CD4-positive, CD25-positive, alpha-beta regulatory T cell (primary cell): Measurements from ENCODE around the gene CACNA2D1. TPM values are rescaled to one million over a fixed set of nuclear protein-coding genes. Genes with fewer than 3 reads are reported as not detected.

Source experiments
- ATAC-seq, 2 donors: fragments of 150-1000 bp; cut with Tn5 transposase; one replicate each; pipeline ENCODE4 v1.10.0; 2021; ENCODE audit warnings: low read depth in 2 of 2, moderate number of reproducible peaks in 2 of 2, moderate library complexity in 1 of 2
- DNase-seq, 3 donors: peaks; one replicate each; pipeline versions ENCODE4 v3.0.0 to v3.0.0-alpha.2; 2012 to 2022; ENCODE audit warnings: mixed read lengths in 1 of 3
- H3K27ac ChIP-seq: one replicate; pipeline ENCODE4 v1.7.0; 2013; ENCODE audit warnings: mild to moderate bottlenecking, low read length; ENCODE audit not compliant: insufficient read depth, poor library complexity, severe bottlenecking
- H3K27me3 ChIP-seq: one replicate; pipeline ENCODE4 v1.7.0; 2013; ENCODE audit warnings: low read length; ENCODE audit not compliant: control insufficient read depth, insufficient read depth
- H3K36me3 ChIP-seq: one replicate; pipeline ENCODE4 v1.7.0; 2013; ENCODE audit warnings: mild to moderate bottlenecking, low read length, moderate library complexity; ENCODE audit not compliant: control insufficient read depth, insufficient read depth
- H3K4me1 ChIP-seq: 2 replicates; pipeline ENCODE4 v1.7.0; 2013; ENCODE audit warnings: mild to moderate bottlenecking, low read length; ENCODE audit not compliant: insufficient read depth, control insufficient read depth, poor library complexity, severe bottlenecking
- H3K4me3 ChIP-seq: one replicate; pipeline ENCODE4 v1.7.0; 2013; ENCODE audit warnings: low read depth, mild to moderate bottlenecking, low read length, moderate library complexity
- H3K9me3 ChIP-seq, 2 experiments: 1 replicate in 1 of 2; 2 replicates in 1 of 2; pipeline ENCODE4 v1.7.0; 2013; ENCODE audit warnings: low read length in 2 of 2, mild to moderate bottlenecking in 1 of 2, moderate library complexity in 1 of 2; ENCODE audit not compliant: control insufficient read depth in 2 of 2
- H3K27ac Mint-ChIP-seq, 3 donors: one replicate each; pipeline ENCODE4 v1.8.0; 2020 to 2022; ENCODE audit warnings: mild to moderate bottlenecking in 3 of 3, mixed read lengths in 3 of 3, moderate library complexity in 2 of 3
- H3K27me3 Mint-ChIP-seq: one replicate; pipeline ENCODE4 v1.8.0; 2022; ENCODE audit warnings: mild to moderate bottlenecking, mixed read lengths
- H3K36me3 Mint-ChIP-seq: one replicate; pipeline ENCODE4 v1.8.0; 2020; ENCODE audit warnings: mixed read lengths
- H3K4me1 Mint-ChIP-seq, 4 donors: one replicate each; pipeline ENCODE4 v1.8.0; 2020 to 2022; ENCODE audit warnings: mixed read lengths in 4 of 4, mild to moderate bottlenecking in 1 of 4
- H3K4me3 Mint-ChIP-seq, 4 donors: one replicate each; pipeline ENCODE4 v1.8.0; 2020 to 2022; ENCODE audit warnings: mild to moderate bottlenecking in 4 of 4, mixed read lengths in 4 of 4, moderate library complexity in 3 of 4
- H3K9me3 Mint-ChIP-seq, 7 donors: one replicate each; pipeline ENCODE4 v1.8.0; 2020 to 2022; ENCODE audit warnings: mixed read lengths in 7 of 7, mild to moderate bottlenecking in 3 of 7, moderate library complexity in 2 of 7
- polyA plus RNA-seq, 4 donors: library from polyadenylated mRNA; unstranded; fragments of 300-500 nt; fragmentation: Illumina TruSeq; gene quantifications; one replicate each; pipeline ENCODE4 v1.2.3, GENCODE V29; 2021
- total RNA-seq: library from RNA; stranded (reverse); gene quantifications from one replicate; pipeline ENCODE4 v1.2.3, GENCODE V29; 2022

The CACNA2D1 gene
- total and polyA plus RNA-seq, 5 donors from 2014 or later = not detected

DNA sequence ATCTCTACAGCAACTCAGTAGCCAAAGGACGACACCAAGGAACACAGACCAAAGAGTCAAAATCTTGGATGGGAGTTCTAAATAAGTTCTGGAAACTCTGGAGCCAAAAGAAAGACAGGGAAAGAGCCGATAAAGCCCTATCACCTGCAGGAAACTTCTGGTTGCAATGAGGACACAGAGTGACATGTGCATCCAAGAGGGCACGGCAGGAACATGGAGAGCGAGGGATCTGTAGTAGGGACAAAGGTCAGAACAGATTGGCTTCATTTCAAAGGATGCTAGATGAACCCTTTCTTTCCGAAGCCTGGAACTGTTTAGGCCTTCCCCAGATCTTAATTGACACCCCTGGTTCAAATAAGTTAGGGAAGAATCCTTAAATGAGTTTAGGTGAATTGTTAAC, 39.5 kb downstream of the CACNA2D1 start:
- Histone ChIP-seq H3K9me3 (no peaks in the 10 kb centered on the region), H3K4me3 (no peak overlapping the region), H3K27ac (no peak overlapping the region), H3K36me3 (no peaks in the 10 kb centered on the region), H3K4me1 (no peaks in the 10 kb centered on the region), H3K27me3 (no peaks in the 10 kb centered on the region)
- no peaks in the 10 kb centered on the region for H3K27me3 Mint-ChIP-seq
- H3K4me3 Mint-ChIP-seq = no peak overlapping the region
- H3K9me3 Mint-ChIP-seq = peaks cover 0 to 24% (median 6%) of the 10 kb centered on the region in 7 donors
- no peak for ATAC-seq
- DNase-seq = no peak
- no peaks in the 10 kb centered on the region for H3K4me1 Mint-ChIP-seq
- H3K27ac Mint-ChIP-seq = no peak overlapping the region
- H3K36me3 Mint-ChIP-seq = no peaks in the 10 kb centered on the region

DNA sequence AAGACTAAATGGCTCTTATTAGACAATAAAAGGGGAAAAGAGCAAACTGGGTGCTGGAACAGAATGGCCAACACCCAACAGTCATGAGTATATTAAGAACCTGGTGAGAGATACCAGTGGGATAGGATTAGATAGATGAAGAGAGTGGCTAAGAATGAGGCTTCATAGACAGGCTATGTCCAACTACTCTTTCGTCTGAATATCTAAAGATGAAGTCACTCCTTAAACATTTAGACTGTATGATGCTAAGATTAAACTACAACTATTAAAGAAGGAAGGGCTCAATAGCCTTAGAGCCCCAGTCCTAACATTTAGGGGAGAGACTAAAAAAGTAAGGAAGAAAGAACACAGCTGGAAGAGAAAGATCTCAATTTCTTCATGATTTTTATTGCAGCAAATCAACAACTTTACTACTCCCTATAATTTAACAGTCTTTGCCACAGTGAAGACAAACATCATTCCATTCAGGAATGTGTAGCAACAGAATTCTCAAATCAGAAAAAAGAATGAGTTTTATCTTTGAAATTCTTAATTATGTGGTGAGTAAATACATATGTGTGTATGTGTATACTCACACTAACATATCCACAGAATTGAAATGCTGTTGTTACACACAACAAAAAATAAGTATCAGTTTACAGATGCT, 45.6 kb downstream of the CACNA2D1 start:
- H3K27ac Mint-ChIP-seq = no peak overlapping the region
- no peak overlapping the region for H3K4me3 Mint-ChIP-seq
- Histone ChIP-seq H3K9me3 (no peaks in the 10 kb centered on the region), H3K36me3 (no peaks in the 10 kb centered on the region), H3K27me3 (no peaks in the 10 kb centered on the region), H3K4me3 (no peak overlapping the region), H3K27ac (no peak overlapping the region), H3K4me1 (no peaks in the 10 kb centered on the region)
- ATAC-seq (no peak), DNase-seq (no peak)
- H3K27me3 Mint-ChIP-seq = no peaks in the 10 kb centered on the region
- peaks cover 0 to 19% (median 4%) of the 10 kb centered on the region in 7 donors for H3K9me3 Mint-ChIP-seq
- no peaks in the 10 kb centered on the region for H3K36me3 Mint-ChIP-seq
- H3K4me1 Mint-ChIP-seq = no peaks in the 10 kb centered on the region

DNA sequence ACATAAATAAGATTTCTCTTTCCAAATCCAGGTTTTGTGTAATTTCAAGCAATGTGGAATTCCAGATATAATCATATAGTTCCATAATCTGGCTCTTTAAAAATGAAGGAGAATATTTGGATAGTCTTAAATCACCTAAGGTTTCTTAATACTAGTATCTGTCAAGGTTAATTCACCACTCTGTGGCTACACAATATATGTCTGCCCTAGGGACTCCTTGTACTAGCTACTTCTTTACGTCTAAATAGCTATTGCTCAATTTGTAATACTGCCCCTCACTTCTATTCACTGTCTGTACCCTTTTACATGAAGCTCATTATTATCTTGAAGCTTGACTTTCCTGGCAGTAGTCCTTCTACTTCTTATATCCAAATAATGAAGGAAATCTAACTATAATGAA, 47.2 kb downstream of the CACNA2D1 start:
- Histone ChIP-seq H3K27ac (no peak overlapping the region), H3K4me1 (no peaks in the 10 kb centered on the region), H3K9me3 (no peaks in the 10 kb centered on the region), H3K36me3 (no peaks in the 10 kb centered on the region), H3K4me3 (no peak overlapping the region), H3K27me3 (no peaks in the 10 kb centered on the region)
- Mint-ChIP-seq H3K27ac (no peak overlapping the region), H3K36me3 (no peaks in the 10 kb centered on the region), H3K4me3 (no peak overlapping the region), H3K4me1 (no peaks in the 10 kb centered on the region), H3K9me3 (peaks cover 0 to 14% (median 2%) of the 10 kb centered on the region in 7 donors), H3K27me3 (no peaks in the 10 kb centered on the region)
- ATAC-seq = no peak
- DNase-seq = no peak

DNA sequence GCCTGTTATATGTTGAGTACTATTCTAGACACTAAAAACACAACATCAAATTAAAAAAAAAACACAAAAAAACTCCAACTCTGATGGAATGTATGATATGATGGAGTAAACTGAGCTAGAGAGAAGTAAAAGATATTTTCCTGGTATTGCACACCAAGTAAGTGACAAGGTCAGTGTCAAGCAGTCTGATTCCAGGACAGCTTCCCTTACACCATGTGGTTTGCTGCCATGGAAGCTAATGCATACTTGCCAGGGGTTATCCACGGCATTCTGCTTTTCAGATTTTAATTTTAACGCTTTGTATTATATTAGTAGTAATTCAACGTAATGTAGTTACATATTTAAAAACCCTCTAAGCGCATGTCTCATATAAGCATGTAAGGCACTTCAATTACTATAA, 48.4 kb downstream of the CACNA2D1 start:
- Mint-ChIP-seq H3K27ac (no peak overlapping the region), H3K4me1 (no peaks in the 10 kb centered on the region), H3K36me3 (no peaks in the 10 kb centered on the region), H3K27me3 (no peaks in the 10 kb centered on the region), H3K9me3 (peaks cover 0 to 14% (median 2%) of the 10 kb centered on the region in 7 donors), H3K4me3 (no peak overlapping the region)
- H3K27me3 ChIP-seq = no peaks in the 10 kb centered on the region
- H3K9me3 ChIP-seq = no peaks in the 10 kb centered on the region
- H3K4me3 ChIP-seq = no peak overlapping the region
- H3K27ac ChIP-seq = no peak overlapping the region
- DNase-seq (no peak), ATAC-seq (no peak)
- no peaks in the 10 kb centered on the region for H3K4me1 ChIP-seq
- no peaks in the 10 kb centered on the region for H3K36me3 ChIP-seq

DNA sequence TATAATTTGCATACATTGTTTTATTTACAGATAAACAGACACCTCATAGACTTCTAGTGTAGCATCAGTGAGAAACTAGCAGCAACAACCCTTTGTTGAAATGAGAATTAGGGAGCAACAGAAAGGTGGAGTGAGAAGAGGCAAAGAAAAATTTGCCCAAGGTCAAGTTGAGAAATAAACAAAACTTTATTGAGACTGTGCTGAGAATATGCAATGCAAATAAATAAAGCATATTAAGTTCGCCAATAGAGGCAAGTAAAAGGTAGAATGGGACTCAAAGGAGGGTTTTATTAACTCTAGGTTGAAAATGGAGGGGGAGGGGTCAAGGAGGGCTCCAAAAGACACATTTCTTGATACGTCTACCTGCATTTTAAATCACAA, 49.7 kb downstream of the CACNA2D1 start:
- Histone ChIP-seq H3K9me3 (no peaks in the 10 kb centered on the region), H3K27me3 (no peaks in the 10 kb centered on the region), H3K4me1 (no peaks in the 10 kb centered on the region), H3K4me3 (no peak overlapping the region), H3K27ac (no peak overlapping the region), H3K36me3 (no peaks in the 10 kb centered on the region)
- Mint-ChIP-seq H3K27ac (no peak overlapping the region), H3K9me3 (peaks cover 0 to 12% (median 2%) of the 10 kb centered on the region in 7 donors), H3K27me3 (no peaks in the 10 kb centered on the region), H3K4me1 (no peaks in the 10 kb centered on the region), H3K36me3 (no peaks in the 10 kb centered on the region), H3K4me3 (no peak overlapping the region)
- DNase-seq = no peak
- ATAC-seq = no peak

DNA sequence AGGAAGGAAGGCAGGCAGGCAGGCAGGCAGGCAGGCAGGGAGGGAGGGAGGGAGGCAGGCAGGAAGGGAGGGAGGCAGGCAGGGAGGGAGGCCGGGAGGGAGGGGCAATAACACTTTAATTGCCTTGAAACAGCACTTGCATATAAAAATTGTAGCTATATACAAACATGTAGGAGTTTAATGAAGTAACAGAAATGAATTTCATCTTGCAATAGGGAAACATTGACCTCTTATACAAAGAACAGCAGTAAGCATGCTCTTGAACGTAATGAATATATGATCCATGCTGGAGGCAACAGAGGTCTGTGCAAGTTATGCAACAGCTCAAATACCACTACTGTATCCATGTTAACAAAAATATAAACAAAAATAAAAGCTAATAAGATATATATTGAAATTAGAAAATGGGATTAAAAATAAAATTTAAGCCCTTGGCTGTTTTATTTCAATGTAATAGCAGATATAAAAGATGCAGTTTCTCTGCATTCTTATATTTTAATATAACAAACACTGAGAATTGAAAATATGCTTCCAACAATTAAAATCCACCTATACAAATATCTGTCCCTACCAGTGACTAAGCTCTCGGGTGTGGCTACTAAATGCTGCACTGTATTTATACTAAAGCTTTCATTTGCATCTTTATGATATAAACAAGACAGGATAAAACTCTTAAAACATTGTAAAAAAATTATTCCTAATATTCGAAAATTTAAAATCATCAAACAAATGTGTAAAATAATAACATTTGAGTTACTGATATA, 50.3 kb downstream of the CACNA2D1 start:
- Histone ChIP-seq H3K27ac (no peak overlapping the region), H3K4me3 (no peak overlapping the region), H3K36me3 (no peaks in the 10 kb centered on the region), H3K4me1 (no peaks in the 10 kb centered on the region), H3K9me3 (no peaks in the 10 kb centered on the region), H3K27me3 (no peaks in the 10 kb centered on the region)
- H3K27me3 Mint-ChIP-seq = no peaks in the 10 kb centered on the region
- H3K9me3 Mint-ChIP-seq = peaks cover 0 to 10% (median 2%) of the 10 kb centered on the region in 7 donors
- no peak overlapping the region for H3K27ac Mint-ChIP-seq
- DNase-seq (no peak), ATAC-seq (no peak)
- no peak overlapping the region for H3K4me3 Mint-ChIP-seq
- H3K36me3 Mint-ChIP-seq = no peaks in the 10 kb centered on the region
- no peaks in the 10 kb centered on the region for H3K4me1 Mint-ChIP-seq

DNA sequence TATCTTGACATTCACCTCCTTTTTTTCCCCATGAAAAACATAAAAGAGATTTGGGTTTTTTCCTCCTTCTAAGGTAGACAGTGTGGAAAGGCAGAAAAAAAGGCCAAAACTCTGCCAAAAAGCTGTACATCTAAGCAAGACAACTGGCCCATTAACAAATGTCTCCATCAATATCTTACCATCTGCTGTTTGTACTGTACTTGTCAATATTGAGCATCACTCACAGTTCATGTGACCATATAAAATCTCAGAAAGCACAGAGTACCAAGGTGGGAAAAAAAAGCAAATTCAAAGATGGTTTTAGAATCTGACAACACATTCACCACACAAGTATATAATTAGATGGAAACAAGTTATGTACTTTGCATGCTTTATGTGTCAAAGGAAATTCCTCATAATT, 52.6 kb downstream of the CACNA2D1 start:
- Mint-ChIP-seq H3K4me1 (no peaks in the 10 kb centered on the region), H3K27ac (no peak overlapping the region), H3K27me3 (no peaks in the 10 kb centered on the region), H3K9me3 (peaks cover 0 to 10% (median 2%) of the 10 kb centered on the region in 7 donors), H3K4me3 (no peak overlapping the region), H3K36me3 (no peaks in the 10 kb centered on the region)
- Histone ChIP-seq H3K36me3 (no peaks in the 10 kb centered on the region), H3K4me1 (no peaks in the 10 kb centered on the region), H3K27ac (no peak overlapping the region), H3K9me3 (no peaks in the 10 kb centered on the region), H3K27me3 (no peaks in the 10 kb centered on the region), H3K4me3 (no peak overlapping the region)
- DNase-seq = no peak
- no peak for ATAC-seq

DNA sequence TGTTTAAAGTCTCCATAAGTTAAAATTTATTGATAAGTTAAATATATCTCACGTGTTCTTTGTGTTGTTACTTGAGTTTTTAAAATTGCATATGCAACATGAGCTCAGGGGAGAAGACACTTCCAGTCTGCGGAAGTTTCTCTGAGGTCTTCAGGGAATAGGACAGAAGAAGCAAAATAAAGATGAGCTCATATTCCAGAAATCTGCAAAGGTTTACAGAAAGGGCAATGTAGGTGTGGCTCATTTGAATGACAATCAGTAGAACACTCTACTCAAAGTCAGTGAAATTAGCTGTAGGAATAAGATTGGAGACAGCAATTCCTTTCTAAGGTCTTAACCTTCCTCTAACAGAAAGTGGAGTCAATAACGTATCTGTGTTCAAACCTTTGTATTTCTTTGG, 53.7 kb downstream of the CACNA2D1 start:
- Histone ChIP-seq H3K4me3 (no peak overlapping the region), H3K9me3 (no peaks in the 10 kb centered on the region), H3K27ac (no peak overlapping the region), H3K4me1 (no peaks in the 10 kb centered on the region), H3K27me3 (no peaks in the 10 kb centered on the region), H3K36me3 (no peaks in the 10 kb centered on the region)
- DNase-seq (no peak), ATAC-seq (no peak)
- Mint-ChIP-seq H3K27me3 (no peaks in the 10 kb centered on the region), H3K36me3 (no peaks in the 10 kb centered on the region), H3K4me1 (no peaks in the 10 kb centered on the region), H3K9me3 (peaks cover 0 to 10% (median 2%) of the 10 kb centered on the region in 7 donors), H3K27ac (no peak overlapping the region), H3K4me3 (peak overlapping the region in 1 of 4 donors; percentile 84)
